Stimulated activated CD4-positive, alpha-beta T cell treated with anti-CD3 and anti-CD28 coated beads, TNF-alpha, amount 100 ng/mL, for 1 hour (primary cell): Measurements from ENCODE around the gene GALNT15.
A peak's percentile ranks its signal among the peaks of the same experiment; 100 is the strongest.

Experiments
- DNase-seq, 3 donors: peaks; one replicate each; pipeline ENCODE4 v3.0.0-alpha.2; 2020; ENCODE audit warnings: low read depth in 3 of 3, low spot score in 1 of 3

Gene GALNT15

DNA sequence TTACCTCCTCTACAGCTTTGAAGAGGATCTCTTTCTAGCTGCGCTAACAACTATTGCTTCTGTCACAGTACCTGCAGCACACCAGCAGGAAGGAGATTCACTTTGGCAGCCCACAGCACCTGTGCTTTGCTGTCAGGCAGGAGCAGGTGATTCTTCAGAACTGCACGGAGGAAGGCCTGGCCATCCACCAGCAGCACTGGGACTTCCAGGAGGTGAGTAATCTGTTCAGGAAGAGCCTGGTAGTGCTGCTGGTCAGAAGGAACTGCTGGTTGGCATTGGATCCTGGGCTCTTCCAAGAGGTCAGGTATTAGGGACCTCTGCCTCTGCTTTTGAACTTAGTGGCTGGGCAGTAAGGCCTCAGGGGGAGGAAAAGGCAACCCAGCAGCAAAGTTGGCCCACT, 48.1 kb downstream of the GALNT15 start:
- no peak for DNase-seq

DNA sequence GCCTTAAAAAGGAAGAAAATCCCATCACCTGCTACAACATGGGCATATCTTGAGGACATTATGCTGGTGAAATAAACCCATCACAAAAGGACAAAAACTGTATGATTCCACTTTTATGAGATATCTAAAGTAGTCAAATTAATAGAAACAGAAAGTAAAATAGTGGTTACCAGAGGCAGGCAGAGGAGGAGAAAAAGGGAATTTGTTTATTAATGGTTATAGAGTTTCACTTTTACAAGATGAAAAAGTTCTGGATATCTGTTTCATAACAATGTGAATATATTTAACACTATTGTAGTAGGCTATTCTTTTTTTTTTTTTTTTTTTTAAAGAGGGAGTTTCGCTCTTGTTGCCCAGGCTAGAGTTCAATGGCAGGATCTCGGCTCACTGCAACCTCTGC, 49.8 kb downstream of the GALNT15 start:
- no peak for DNase-seq

DNA sequence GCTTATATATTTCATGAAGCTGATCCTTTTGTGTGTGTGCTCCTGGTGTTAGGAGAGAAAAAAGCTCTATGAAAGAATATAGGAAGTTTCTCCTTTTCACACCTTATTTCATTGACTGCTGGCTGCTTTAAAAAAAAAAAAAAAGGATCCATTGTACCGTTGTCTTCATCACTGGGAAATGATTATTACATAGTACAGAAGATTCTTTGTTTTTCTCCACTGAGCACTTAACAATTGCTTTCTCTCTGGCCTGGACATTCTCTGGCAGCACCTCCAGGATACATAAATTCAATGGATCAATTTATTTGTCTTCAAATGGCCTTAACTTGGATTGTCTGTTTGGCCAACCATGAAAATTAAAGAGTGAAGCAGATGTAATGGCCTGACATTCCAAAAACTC, 53.1 kb downstream of the GALNT15 start:
- DNase-seq: no peak

DNA sequence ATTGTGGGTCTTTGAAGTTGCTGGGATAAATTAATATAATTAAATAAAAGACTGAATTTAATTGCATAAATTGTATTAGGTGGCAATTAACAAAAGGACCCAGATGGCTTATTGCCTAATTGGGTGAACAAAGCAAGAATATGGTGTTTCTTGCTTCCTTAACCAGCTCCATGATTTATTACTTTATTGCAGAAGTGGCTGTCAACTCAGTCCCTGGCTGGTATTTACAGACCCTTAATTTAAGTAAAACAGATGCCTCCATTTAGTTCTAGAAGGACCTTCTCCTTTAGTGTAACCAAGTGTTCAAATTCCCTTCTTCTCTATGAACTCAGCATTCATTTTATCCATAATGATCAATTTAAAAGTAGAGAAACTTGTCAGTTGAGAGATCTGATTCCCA, 55.2 kb downstream of the GALNT15 start:
- DNase-seq: no peak

DNA sequence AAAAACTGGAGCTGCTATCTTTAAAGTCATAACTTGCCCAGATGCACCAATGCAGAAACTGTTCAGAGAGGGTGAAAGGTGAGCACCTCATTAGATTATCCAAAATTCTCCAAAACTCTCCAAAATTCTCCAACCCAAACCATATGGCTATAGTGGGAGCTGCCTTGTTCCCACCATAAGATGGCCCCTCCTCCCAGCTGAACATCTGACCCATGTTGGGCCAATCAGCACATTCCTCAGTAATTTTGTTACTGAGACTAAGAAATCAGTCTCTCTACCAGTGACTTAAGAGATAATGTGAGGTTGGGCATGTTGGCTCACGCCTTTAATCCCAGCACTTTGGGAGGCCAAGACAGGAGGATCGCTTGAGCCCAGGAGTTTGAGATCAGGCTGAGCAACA, 57.5 kb downstream of the GALNT15 start:
- no peak for DNase-seq

DNA sequence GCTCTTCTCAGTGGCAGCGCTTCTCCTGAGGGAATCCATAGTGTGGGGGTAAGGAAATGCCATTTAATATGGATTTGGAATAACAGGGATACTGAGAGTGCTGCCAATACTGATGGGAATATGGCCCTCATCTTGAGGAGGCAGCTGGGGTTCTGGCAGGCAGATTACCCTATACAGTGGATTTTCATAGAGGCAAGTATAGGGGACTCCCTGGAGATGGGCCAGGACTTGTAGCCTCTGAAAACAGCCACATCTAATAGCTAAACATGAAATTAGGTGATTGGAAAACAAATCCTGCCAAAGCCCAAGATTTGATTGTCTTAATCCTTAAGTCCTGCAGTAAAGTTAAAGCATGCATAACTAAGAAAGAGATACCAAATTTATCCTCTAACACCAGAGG, 59.3 kb downstream of the GALNT15 start:
- no peak for DNase-seq

DNA sequence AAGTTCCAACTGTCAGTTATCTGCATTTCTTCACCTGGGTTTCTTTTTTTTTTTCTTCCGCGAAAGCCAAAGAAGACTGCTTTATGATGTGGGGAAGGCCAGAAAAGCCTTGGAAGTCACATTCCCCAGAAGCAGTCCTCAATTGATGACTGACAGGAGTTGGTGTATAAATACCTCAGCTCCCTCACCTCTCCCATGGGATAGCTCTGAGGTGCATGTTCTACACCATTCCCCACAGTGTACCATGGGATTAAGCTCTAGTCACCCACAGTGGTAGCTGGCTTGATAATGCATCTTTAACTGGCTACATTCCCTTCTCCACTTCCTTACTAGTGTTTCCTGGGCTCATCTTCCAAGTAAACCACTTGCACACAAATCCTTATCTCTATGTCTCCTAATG, 59.8 kb downstream of the GALNT15 start:
- DNase-seq: no peak

DNA sequence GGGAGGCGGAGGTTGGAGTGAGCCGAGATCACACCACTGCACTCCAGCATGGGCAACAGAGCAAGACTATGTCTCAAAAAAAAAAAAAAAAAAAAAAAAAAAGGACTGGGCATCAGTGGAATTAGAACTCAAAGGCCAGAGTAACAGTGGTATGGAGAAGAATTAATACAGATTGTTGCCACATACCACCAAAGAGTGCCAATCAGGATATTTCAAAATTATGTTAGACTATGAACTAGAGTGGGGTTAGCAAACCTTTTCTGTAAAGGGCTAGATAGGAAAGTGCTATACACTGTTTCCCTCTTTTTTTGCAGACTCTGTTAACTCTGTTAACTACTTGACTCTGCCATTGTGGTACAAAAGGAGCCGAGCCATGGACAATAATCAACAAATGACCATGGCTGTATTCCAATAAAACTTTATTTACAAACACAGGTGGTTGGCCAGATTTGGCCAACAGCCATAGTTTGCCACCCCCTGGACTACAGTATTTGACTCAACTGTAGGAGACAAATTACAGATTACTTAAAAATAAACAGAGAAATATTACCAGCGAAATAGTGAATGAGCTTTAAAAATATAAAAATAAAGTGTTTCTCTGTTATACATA, 61.7 kb downstream of the GALNT15 start:
- DNase-seq: no peak

DNA sequence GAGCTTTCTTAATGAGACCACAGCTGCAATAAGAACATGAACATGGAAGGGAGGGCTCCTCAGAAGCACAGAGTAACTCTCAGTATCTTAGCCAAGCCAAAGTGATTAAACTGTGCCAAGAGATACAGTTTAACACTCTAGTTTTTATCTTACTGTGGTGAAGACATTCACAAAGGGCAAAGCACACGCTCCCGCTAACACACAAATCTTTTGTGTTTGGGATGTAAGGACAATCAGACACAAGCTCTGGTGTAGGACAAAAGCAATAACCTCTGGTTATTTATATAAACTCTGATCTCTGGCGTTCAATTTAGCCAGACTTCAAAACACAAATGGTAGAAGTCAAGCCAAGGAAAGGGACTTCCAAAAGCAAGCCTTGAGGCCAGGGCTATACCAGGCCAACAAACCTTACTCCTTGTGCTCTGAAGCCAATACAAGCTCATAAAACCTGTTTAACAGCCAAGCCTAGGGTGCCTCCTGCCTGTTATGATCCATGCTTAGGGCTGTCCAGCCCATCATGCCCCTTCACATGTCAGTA, 62.4 kb downstream of the GALNT15 start:
- DNase-seq: no peak

DNA sequence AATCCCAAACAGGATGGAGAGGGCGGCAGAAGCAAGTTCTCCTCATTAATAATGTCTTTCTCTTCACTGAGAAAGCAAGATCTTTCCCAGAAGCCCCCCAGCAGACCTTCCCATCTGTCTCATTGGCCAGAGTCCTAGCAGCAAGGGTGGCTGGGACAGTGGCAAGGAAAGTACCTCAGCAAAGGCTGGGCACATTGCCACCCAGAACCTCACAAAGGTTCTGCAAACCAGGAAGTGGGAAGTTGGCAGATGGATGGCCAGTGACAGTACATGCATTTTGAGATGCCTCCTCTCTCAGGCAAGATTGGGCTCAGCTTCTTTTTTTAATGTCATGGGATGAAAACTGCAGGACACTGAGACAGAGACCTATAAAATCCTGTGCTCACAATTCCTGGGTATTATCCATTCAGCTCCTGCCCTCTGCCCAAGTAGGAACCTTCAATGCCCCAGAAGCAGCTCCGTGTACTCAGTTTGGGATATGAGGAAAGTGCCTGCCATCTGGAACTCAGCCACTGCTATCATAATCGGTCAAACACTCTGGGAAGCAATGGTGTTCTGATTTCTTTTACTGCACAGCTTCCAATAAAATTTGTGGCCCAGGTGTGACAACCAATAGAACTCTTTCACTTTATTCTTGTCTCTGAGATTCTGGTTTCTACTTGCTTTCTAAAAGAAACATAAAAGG, 64.7 kb downstream of the GALNT15 start:
- no peak for DNase-seq

DNA sequence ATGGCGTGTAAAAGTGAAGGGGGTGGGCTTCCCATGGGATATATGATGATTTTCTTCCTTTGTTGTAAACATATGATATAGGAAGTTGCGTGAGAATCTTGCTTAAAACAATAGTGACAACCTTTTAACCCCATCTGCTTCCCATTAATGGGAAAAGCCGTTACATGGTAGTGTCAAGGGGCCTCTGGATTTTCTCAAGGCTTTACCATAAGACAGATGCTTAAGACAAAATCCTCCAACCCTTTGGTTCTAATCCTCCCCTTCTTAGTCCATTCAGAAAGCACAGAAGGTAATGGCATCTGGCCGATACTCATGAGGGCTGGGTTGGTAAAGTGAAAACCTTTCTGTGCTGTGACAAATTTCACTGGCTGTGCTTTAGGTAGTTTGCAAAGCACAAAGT, 65.3 kb downstream of the GALNT15 start:
- DNase-seq: no peak

DNA sequence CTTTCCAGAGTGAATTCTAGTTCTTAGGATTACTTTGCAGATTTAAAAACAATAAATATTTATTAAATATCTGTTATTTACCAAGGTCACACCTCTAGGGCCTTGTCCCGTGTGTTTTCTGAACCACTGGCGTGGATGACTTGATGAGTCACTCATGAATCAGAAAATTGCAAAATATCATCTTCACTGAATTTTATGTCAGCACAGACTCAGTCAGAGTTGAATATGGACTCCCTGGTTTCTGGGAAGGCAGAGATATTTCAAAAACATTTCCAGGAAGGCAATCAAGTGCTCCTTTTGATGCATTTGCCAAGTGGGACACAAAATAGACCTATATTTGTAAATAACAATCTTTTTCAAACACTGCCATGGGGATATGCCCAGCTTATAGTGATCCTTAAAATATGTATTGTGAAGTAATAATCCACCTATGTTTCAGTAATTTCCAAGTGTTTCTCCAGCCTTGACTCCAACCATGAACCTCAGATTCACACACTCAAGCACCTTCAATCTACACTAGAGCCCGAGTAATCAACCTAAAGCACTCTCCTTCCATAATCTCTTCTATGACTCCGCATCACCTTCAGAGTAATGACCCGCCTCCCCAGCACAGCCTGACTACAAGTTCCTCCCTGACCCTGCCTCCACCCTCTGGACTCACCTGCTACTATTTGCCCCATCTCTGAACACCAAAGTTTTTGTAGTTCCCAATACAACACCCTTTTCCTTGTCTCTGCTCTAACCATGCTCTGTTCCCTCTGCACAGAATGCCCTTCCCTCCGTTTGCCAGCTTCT, 65.9 kb downstream of the GALNT15 start:
- DNase-seq: no peak

DNA sequence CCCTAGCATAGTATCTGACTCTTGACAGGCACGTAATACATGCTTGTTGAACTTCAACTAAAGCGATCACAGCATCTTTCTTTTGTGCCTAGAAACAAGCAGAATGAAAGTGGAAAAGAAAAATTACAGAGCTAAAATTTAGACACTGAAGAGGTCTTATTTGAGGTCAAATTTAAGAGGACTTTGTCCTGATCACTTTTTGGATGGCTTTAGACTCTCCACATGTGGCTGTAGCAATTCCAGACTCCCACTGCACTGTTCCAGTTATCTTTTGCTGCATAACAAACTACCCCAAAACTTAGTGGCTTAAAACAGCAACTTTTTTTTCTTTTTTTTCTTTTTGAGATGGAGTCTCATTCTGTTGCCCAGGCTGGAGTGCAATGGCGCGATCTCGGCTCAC, 66.7 kb downstream of the GALNT15 start:
- DNase-seq: no peak

DNA sequence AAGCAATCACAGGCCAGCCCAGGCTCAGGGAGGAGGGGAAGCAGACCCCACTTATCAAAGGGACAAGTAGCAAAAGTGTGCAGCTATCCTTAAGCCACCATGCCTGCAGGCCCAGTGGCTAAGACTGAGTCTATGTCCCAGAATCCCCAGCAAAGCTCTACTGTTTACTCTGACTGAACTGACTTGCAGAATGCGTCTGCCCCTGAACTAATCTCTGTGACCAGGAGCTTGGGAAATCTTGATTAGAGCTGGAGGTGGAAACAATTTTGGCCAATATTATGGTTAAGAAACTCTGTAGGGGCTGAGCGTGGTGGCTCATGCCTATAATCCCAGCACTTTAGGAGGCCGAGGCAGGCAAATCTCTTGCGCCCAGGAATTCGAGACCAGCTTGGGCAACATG, 67.7 kb downstream of the GALNT15 start:
- DNase-seq: no peak

DNA sequence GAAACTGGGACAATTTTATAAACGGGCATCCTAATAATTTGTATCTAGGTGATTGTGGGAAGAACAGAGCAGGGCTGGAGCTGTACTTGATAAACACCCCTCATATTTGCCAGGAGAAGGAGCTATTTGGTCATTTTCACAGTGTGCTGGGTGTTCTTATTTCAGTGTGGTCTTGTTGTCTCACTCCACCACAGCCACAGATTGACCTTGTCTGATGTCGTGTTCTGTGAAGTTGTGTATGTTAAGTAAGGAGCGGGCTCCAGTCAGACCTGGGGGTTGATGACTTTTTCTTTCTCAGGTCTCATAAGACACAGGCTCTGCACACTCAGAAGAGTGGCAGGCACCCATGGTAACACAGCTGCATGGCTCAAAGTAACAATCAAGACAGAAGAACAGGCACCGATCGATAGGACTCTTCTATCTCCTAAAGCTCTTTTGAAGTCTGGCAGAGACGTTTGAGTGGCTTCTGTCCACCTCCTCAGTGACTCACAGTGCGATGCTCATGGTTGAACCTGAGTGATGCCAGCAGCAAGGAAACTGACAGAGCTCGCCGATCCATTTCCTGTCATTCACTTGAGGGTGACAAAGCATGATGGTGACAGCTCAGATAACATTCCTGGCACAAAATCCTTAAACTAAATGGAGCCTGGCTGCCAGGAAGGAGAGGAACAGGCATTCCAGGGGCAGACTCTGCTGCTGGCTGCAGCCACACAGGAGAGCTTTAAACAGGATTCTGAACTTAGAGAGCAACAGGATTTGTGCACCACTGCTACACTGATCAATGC, 69.4 kb downstream of the GALNT15 start:
- no peak for DNase-seq

DNA sequence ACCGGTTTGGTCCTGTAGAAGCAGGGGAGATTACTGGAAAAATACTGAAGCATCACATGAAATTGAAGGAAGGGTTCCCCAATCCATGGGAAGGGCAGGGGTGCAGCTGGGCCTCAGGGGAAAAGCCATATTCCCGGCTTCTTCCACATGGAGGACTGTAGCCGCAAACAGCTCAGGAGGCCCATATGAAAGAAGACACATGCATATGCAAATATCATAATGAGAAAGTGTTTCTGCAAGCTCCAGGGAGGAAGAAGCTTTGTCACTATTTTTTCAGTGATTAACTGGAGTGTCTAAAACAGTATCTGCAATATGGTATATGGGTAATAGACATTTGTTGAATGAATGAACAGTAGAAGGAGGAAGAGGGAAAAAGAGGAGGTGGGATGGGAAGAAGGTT, 71.1 kb downstream of the GALNT15 start:
- no peak for DNase-seq

DNA sequence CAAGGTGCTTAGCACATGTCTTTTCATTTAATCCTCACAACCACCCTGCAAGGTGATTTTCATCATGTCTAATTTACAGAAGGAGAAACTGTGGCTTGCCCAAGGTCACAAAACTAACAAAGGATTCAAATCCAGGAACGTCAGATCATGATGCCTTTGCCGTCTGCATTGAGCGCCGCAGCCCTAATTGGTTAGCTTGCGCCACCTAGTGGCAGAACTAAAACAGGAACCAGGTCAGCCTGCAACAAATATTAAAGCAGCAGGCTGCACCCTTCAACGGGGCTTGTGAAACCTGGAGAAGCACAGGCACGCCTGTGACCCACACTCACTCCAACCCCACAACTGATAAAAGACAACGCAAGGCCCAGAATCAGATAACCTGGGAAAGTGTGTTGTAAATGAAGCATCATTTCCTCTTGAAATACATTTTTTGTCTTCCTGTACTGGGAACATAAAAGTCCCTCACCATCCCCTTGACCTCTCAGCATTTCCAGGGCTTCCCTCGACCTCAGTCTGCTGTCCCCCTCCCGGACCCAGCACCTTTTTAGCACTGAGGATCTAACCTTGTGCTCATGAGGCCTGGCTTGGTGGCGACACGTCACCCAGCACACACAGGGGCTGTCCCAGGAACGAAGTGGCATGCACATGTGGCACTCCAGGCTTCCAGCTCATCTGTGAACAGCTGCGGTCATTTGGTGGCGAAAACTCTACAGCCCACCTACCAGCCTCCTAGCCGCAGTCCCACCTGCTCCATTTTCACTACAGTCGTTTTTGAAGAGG, 73.0 kb downstream of the GALNT15 start:
- peak; percentile 31 to 58 (median 53) for DNase-seq

DNA sequence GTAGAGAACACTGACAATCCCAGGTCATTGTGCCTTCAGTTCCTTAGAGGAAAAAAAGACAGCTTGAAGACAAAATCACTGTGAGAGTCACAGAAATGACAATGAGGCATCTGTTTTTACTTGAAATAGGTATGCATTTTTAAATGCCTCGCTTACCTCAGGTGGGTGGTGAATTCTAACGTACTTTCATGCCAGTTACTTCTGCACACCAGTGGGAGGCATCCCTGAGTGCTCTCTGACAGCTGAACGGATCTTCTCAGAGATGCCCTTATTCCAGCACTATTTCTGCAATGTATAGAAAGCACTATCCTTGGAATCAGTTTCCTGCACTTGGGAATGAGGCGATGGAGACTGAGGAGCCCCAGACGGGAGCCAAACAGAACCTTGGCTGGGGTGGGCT, 74.1 kb downstream of the GALNT15 start:
- DNase-seq: no peak

DNA sequence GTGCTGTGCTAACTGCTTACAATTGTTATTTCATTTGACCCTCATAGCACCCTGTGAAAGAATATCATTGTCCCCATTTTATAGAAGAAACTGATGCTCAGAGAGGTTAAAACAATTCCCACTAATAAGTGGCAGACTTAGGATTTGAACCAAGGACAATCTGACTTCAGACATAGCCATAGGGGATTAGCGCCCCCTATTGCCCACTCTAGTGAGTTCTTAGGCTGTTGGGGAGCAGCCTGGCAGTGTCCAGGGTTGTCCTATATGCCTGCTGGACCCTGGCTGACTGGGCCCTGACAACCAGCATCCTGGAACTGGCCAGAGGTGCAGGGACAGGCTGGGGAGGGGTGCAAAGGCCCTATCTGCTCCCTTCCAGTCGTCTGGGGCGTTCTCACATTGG, 74.9 kb downstream of the GALNT15 start:
- DNase-seq: no peak

DNA sequence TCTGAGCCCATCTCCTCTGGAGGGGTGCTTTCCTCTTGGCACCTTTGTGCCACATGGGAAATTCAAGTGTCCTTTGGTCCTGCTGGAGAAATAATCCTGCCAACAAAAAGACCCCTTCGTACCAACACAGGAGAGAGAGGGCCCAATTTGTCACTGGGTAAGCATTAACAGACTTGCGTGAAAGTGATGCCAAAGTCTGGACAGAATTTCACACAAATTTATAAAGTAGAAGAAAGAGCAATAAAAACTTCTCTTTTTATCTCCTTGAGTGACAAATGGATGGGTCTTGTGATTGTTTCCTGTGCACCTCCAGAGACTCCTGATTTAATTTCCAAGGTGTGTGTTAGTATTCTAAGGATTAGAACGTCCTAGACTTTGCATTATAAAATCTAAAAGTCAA, 75.4 kb downstream of the GALNT15 start:
- DNase-seq: no peak
